GM18861 (cell line): ENCODE measurements around the gene FIBCD1.

ENCODE experiments used
- ATAC-seq: cut with Tn5 transposase; IDR thresholded peaks from one replicate; pipeline ENCODE4 v1.9.1; 2021; ENCODE audit not compliant: unreplicated experiment

Gene FIBCD1

GRCh38 chr9:130862747-130863146, 76.3 kb downstream of the FIBCD1 start:
- ATAC-seq, result no peak

GRCh38 chr9:130862217-130862616, 76.8 kb downstream of the FIBCD1 start:
- no peak for ATAC-seq

- ATAC-seq, result no peak
These were observed 77.5 kb downstream of the FIBCD1 start for GRCh38 chr9:130861372-130862180.

- ATAC-seq, result no peak
These were observed 78.4 kb downstream of the FIBCD1 start for GRCh38 chr9:130860458-130861316.

GRCh38 chr9:130858739-130859705, 80.0 kb downstream of the FIBCD1 start:
- ATAC-seq, result no peak

- no peak for ATAC-seq
These were observed 80.9 kb downstream of the FIBCD1 start for GRCh38 chr9:130857864-130858738.

- no peak for ATAC-seq
These were observed 82.6 kb downstream of the FIBCD1 start for GRCh38 chr9:130856474-130856873.

- ATAC-seq, result no peak
These were observed 84.2 kb downstream of the FIBCD1 start for GRCh38 chr9:130854835-130855234.

GRCh38 chr9:130854092-130854491, 85.0 kb downstream of the FIBCD1 start:
- ATAC-seq, result no peak

GRCh38 chr9:130852801-130853200, 86.2 kb downstream of the FIBCD1 start:
- ATAC-seq, result no peak
